ENCODE data around the gene TXNL4A.

Gene TXNL4A

GRCh38 chr18:79983253-79983652, 5.1 kb downstream of the TXNL4A start:
- Histone ChIP-seq H3K36me3 (ENCODE audit: low read length) (peaks cover 3% of the 10 kb centered on the region), H2AFZ (ENCODE audit: low read depth, low read length, severe bottlenecking) (no peak overlapping the region), H3K79me2 (ENCODE audit: insufficient read depth, low read length) (peaks cover 99% of the 10 kb centered on the region), H4K20me1 (ENCODE audit: low read depth, low read length) (peaks cover 51% of the 10 kb centered on the region), H3K9ac (ENCODE audit: low read length) (no peak overlapping the region), H3K9me2 (replicated peaks; ENCODE audit: insufficient read depth, low read length) (no peaks in the 10 kb centered on the region), H3K27me3 (ENCODE audit: low read length) (no peaks in the 10 kb centered on the region), H3K4me3 (ENCODE audit: insufficient read depth, low read length, poor library complexity, severe bottlenecking) (no peak overlapping the region), H3F3A (ENCODE audit: insufficient read depth) (no peaks in the 10 kb centered on the region), H3K9me3 (ENCODE audit: insufficient read depth, low read length) (no peaks in the 10 kb centered on the region), H3K4me2 (ENCODE audit: low read depth, low read length, poor library complexity, severe bottlenecking) (no peak overlapping the region), H3K27ac (ENCODE audit: low read depth, low read length) (no peak overlapping the region)
- TF ChIP-seq CTCF (IDR thresholded peaks at IDR 0.05; ENCODE audit: insufficient read depth, low read length, poor library complexity, severe bottlenecking) = no peak
- TF ChIP-seq EZH2phosphoT487 (conservative IDR thresholded peaks at IDR 0.05; ENCODE audit: low read length) = no peak

GRCh38 chr18:79982736-79983135, 5.6 kb downstream of the TXNL4A start:
- H3K36me3 ChIP-seq (ENCODE audit: low read length) = peaks cover 3% of the 10 kb centered on the region
- H3K9me2 ChIP-seq (replicated peaks; ENCODE audit: insufficient read depth, low read length) = no peaks in the 10 kb centered on the region
- H4K20me1 ChIP-seq (ENCODE audit: low read depth, low read length) = peaks cover 55% of the 10 kb centered on the region
- peaks cover 100% of the 10 kb centered on the region for H3K79me2 ChIP-seq (ENCODE audit: insufficient read depth, low read length)
- no peaks in the 10 kb centered on the region for H3K27me3 ChIP-seq (ENCODE audit: low read length)
- H3K9me3 ChIP-seq (ENCODE audit: insufficient read depth, low read length) = no peaks in the 10 kb centered on the region
- no peak overlapping the region for H3K27ac ChIP-seq (ENCODE audit: low read depth, low read length)
- no peaks in the 10 kb centered on the region for H3F3A ChIP-seq (ENCODE audit: insufficient read depth)
- no peak overlapping the region for H2AFZ ChIP-seq (ENCODE audit: low read depth, low read length, severe bottlenecking)
- no peak overlapping the region for H3K9ac ChIP-seq (ENCODE audit: low read length)
- H3K4me3 ChIP-seq (ENCODE audit: insufficient read depth, low read length, poor library complexity, severe bottlenecking) = no peak overlapping the region
- TF ChIP-seq EZH2phosphoT487 (conservative IDR thresholded peaks at IDR 0.05; ENCODE audit: low read length) (no peak), CTCF (IDR thresholded peaks at IDR 0.05; ENCODE audit: insufficient read depth, low read length, poor library complexity, severe bottlenecking) (no peak)
- H3K4me2 ChIP-seq (ENCODE audit: low read depth, low read length, poor library complexity, severe bottlenecking) = no peak overlapping the region

DNA sequence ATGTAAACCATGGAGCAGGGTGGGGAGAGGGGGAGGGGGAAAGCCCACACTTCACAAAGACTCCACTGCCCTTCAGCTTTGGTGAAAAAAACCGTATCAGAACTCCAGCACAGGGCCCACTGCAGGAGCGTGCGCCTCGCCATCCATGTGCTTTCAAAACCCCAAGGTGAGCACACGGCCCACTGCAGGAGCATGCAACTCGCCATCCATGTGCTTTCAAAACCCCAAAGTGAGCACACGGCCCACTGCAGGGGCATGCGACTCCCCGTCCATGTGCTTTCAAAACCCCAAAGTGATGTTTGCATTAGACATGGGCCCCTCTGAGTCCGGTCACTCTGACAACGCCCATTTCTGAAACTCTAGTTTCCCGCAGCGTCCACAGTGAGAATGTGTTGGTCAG, 7.8 kb downstream of the TXNL4A start:
- no peak overlapping the region for H3K4me3 ChIP-seq (ENCODE audit: insufficient read depth, low read length, poor library complexity, severe bottlenecking)
- no peak overlapping the region for H3K9ac ChIP-seq (ENCODE audit: low read length)
- H3K79me2 ChIP-seq (ENCODE audit: insufficient read depth, low read length) = peaks cover 100% of the 10 kb centered on the region
- H2AFZ ChIP-seq (ENCODE audit: low read depth, low read length, severe bottlenecking) = no peak overlapping the region
- no peak overlapping the region for H3K4me2 ChIP-seq (ENCODE audit: low read depth, low read length, poor library complexity, severe bottlenecking)
- H3K9me2 ChIP-seq (replicated peaks; ENCODE audit: insufficient read depth, low read length) = no peaks in the 10 kb centered on the region
- H3K9me3 ChIP-seq (ENCODE audit: insufficient read depth, low read length) = no peaks in the 10 kb centered on the region
- no peaks in the 10 kb centered on the region for H3K27me3 ChIP-seq (ENCODE audit: low read length)
- TF ChIP-seq CTCF (IDR thresholded peaks at IDR 0.05; ENCODE audit: insufficient read depth, low read length, poor library complexity, severe bottlenecking) (no peak), EZH2phosphoT487 (conservative IDR thresholded peaks at IDR 0.05; ENCODE audit: low read length) (no peak)
- no peaks in the 10 kb centered on the region for H3F3A ChIP-seq (ENCODE audit: insufficient read depth)
- no peak overlapping the region for H3K27ac ChIP-seq (ENCODE audit: low read depth, low read length)
- no peaks in the 10 kb centered on the region; the same call in 1 of the 2 replicates for H3K36me3 ChIP-seq (ENCODE audit: low read length)
- peaks cover 45% of the 10 kb centered on the region for H4K20me1 ChIP-seq (ENCODE audit: low read depth, low read length)

Measured in SU-DHL-6 (cell line).